Medulla oblongata (tissue), 1 donor: ENCODE results near the gene CCDC150.
A peak's percentile ranks its signal among the peaks of the same experiment; 100 is the strongest.
"Not testable (repeated sequence)": the region's sequence is repeated elsewhere in the genome, so short reads cannot be mapped to it uniquely, and the experiment has no call there.

Source experiments
- DNase-seq: peaks from one replicate; pipeline ENCODE4 v3.0.0-alpha.2; 2015; ENCODE audit errors: extremely low spot score

The CCDC150 gene

DNA sequence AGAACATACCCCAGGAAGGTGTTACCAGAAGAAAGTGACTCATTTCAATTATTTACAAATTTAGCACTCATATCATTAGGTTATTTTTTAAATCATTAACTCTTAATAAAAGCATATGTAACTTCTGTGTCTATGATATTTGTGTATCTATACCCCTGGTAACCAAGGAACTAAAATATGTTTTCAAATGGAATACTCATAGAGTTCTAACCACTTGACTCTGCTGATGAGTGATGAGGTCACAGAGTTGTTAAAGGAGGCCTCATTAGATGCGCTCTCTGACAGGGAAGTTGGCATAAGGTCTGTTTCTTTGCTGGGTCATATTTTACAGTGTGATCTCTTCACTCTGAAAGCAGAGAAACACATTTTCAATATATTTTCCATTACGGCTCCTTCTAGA is 73.4 kb downstream of the CCDC150 start:
- no peak for DNase-seq

DNA sequence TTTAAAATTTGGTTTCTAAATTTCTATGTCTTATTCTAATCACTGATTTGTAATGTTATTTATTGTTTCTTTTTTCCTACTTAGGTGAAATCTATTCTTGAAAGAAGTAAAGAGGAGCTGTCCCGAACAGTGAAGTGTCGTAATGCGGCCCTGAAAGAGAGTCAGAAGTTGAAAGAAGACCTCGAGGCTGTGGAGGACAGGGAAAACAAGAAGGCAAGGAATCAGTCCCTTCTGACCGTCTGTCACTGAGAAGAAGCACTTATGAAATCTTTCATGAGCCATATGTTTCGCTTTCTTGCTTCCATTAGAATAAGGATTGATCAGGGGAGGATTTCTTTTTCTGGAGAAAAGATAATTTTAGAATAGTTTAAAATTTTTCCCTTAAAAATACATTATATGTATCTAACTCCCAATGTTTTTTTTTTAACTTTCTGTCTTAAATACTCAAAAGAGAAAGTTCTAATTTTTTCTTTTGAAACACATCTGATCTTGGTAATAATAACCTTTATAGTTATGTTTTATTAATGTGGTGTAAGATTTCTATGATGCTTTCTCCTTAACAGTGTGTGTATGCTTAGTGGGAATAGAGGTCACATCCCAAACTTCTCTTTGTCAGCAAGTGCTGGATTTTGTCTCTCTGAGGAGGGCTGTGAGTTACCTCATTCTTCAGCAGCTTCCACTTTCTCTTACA is 79.0 kb downstream of the CCDC150 start:
- DNase-seq: no peak

DNA sequence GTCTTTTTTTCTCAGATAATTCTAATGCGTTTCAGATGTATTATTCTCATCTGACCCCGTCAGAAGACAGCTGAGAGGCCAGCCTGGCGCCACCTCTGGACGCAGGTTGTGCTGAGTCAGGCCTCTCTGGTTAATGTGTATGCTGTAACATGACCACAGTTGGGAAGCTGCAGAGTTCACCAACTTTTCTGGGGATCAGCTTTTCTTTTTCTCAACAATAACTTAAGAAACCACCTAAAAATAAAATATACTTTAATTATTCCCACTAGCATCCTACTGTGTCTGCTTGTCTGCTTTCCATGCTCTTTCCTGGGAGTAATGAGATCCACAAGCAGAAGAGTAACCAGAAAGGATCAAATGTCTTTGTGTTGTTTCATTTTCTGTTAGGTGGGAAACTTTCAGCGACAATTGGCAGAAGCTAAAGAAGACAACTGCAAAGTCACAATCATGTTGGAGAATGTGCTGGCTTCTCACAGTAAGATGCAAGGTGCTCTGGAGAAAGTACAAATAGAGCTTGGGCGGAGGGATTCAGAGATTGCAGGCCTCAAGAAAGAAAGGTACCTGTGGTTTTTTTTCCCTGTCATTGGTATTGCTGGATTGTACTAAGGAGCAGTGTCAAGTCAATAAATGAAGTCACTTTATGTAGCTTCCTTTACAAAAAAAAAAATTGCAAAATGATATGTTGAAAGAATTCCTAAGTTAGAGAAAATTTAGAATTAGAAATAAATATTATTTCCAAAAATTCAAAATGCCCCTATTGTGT is 79.8 kb downstream of the CCDC150 start:
- peak; percentile 10 for DNase-seq

DNA sequence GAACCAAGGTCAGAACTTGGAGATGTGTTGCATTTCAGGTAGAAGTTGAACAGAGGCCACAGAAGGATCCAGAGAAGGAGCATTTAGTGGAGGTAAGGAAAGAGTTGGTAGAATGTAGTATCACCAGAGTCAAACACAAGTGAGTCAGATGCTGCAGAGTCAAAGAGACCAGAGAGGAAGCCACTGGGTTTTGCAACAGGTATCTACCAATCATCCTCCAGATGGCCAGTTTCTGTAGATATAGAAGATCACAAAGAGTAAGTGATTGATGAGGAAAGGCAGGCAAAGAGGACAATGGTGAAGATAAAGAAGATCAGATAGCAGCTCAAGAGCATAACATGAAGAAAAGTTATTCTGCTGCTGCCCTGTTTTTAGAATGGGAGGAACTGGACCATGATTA is 84.1 kb downstream of the CCDC150 start:
- DNase-seq: no peak

DNA sequence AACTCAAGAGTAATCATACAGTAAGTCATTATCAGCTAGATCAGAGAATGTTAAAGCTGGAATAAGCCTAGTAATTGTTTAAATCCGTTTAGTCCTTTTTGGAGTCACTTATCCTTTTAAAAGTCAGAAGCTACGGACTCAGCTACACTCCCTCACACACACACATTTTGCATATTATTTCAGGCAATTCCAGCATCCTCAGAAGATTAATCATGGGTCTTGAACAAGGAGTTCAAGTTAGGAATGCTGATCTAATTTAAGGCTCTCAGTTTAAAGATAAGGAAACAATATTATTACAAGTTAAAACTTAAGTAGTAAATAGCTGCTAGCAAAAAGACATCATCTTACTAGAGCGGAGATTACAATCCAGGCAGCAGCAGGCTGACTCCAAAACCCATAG is 85.7 kb downstream of the CCDC150 start:
- no peak for DNase-seq

DNA sequence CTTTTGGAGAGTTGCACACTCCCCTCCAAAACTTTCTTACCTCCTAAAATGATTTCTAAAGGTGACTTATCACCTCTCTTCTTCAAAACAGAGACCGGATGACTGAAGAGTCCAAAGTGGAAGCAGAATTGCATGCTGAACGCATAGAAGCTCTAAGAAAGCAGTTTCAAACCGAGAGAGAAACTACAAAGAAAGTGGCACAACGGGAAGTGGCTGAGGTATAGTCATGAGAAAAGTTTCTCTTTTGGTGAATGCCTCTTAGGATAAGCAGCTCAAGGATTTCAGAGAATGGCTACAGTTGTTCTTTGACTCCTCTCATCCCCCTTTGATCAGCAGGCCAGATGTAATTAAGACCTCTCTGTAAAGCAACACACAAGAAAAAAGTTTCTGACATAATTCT is 86.4 kb downstream of the CCDC150 start:
- no peak for DNase-seq

DNA sequence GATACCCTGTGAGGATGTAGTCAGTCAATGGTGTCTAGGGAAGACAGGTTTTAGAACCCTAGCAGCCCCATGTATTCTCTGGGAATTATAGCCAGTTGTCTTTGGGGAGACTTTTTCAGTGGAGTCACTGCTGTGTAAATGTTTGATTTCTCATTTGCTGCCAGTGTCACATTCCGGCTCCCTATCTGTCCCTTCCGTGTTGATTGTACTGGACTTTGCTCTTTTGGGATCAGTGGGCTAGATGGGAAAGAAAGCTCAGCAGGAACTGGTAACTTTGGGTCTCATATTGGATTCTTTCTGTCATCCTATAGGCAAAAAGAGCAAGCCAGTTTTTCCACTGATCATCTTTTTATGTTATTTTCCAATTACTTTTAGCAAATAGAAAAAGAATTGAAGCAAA is 89.9 kb downstream of the CCDC150 start:
- no peak for DNase-seq

DNA sequence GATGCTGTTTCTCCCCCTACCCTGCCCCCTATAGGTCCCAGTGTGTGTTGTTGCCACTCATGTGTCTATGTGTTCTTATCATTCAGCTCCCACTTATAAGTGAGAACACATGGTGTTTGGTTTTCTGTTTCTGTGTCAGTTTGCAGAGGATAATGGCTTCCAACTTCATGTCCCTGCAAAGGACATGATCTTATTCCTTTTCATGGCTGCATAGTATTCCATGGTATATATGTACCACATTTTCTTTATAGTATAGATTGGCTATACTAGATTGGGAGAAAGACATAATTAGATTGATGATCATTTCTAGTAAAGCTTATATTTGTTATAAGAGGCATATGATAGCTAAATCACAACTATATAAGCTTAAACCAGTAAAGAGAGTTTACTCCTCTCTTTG is 97.1 kb downstream of the CCDC150 start:
- not testable (repeated sequence) for DNase-seq

DNA sequence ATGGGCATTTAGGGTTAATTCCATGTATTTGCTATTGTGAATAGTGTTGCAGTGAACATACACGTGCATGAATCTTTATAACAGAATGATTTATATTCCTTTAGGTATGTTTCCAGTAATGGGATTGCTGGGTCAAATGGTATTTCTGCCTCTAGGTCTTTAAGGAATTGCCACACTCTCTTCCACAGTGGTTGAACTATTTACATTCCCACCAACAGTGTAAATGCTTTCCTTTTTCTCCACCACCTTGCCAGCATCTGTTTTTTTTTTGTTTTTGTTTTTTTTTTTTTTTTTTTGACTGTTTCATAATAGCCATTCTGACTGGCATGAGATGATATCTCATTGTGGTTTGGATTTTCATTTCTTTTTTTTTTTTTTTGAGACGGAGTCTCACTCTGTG is 97.5 kb downstream of the CCDC150 start:
- DNase-seq: no peak

DNA sequence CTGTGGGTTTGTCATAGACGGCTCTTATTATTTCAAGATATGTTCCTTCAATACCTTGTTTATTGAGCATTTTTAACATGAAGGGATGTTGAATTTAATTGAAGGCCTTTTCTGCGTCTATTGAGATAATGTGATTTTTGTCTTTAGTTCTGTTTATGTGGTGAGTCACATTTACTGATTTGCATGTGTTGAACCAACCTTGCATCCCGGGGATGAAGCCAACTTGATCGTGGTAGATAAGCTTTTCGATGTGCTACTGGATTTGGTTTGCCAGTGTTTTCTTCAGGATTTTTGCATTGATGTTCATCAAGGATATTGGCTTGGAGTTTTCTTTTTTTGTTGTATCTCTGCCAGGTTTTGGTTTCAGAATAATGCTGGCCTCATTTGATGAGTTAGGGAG is 99.5 kb downstream of the CCDC150 start:
- DNase-seq: no peak

DNA sequence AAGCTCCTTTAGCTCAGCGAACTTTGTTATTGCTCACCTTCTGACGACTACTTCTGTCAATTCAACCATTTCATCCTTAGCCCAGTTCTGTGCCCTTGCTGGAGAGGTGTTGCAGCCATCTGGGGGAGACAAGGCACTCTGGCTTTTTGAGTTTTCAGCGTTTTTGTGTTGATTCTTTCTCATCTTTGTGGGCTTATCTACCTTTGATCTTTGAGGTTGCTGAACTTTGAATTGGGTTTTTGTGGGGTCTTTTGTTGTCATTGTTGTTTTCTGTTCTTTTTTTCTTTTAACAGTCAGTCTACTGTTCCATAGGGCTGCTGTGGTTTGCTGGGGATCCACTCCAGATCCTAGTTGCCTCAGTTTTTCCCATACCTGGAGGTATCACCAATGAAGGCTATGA is 102.7 kb downstream of the CCDC150 start:
- DNase-seq: no peak

DNA sequence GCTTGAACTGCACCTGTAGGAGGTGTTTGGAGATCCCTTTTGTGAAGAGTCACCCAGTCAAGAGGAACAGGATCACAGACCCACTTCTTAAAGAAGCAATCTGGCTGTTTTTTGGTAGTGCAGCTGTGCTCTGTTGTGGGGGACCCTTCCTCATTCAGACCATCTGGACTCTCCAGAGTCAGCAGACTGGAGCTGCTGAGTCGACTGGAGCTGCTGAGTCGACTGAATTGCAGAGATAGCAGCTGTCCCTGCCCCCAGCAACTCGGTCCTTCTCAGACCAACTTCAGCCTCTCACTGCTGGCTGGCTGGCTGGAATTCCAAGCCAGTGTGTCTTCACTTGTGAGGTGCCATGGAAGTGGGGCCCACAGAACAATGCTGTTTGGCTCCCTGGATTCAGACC is 103.2 kb downstream of the CCDC150 start:
- DNase-seq: no peak

DNA sequence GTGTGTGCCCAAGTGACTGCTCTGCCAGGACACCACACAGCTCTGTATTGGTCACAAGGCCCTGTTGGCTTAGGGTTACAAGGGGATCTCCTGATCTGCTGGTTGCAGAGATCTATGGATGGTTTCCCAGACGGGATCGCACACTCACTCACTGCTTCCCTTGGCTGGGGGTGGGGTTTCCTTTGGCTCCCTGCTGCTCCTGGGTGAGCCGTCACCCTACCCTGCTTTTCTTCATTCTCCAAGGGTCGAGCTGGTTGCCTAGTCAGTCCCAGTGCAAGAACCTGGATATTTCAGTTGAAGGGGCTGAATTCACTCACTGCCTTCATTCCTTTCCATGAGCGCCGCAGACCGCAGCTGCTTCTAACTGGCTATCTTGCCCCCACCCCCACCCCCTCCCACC is 103.7 kb downstream of the CCDC150 start:
- no peak for DNase-seq

DNA sequence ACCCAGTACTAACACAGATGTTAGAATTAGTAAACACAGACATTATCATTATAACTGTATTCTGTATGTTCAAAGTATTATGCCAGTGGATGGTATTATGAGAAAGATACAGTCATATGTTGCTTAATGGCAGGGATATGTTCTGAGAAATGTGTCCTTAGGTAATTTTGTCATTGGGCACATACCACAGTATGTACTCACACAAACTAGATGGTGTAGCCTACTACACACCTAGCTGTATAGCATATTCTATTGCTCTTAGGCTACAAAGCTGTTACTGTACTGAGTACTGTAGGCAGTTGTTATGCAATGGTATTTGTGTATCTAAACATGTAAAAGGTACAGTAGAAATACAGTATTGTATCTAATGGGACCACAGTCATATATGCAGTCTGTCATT is 106.2 kb downstream of the CCDC150 start:
- no peak for DNase-seq

DNA sequence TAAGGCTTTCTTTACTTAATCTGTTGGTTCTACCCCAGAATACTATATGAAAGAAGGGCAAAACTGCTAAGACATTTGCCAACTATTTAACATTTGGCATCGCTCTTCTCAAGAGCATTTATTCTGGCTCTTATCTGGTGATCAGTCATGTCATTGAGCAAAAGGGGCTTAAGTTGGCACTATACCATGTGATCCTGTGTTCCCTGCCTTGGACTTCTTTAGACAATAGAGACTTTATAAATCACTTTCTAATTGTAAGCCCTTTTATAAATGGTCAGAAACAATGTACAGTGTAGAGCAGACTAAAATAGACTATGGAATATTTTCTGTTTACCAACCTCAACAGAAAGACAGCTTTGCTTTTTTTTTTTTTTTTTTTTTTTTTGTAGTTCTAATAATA is 107.9 kb downstream of the CCDC150 start:
- no peak for DNase-seq

DNA sequence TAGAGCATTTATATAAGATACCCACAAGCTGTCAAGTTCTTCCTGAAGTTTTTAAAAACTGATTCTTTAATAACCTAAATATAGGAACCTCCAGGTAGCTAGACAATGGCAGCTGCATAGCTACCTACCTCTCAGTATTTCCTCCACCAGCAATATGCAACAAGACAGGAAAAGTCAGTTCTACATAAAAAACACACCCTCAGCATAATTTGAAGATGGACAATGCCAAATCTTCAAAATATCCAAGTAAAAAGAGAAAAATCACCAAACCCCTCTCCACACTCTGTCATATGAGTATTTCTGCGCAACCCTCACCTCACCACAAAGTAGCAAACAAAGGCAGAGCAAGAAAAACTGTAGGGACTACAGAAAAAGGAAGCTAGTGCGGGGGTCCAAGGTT is 108.6 kb downstream of the CCDC150 start:
- no peak for DNase-seq

DNA sequence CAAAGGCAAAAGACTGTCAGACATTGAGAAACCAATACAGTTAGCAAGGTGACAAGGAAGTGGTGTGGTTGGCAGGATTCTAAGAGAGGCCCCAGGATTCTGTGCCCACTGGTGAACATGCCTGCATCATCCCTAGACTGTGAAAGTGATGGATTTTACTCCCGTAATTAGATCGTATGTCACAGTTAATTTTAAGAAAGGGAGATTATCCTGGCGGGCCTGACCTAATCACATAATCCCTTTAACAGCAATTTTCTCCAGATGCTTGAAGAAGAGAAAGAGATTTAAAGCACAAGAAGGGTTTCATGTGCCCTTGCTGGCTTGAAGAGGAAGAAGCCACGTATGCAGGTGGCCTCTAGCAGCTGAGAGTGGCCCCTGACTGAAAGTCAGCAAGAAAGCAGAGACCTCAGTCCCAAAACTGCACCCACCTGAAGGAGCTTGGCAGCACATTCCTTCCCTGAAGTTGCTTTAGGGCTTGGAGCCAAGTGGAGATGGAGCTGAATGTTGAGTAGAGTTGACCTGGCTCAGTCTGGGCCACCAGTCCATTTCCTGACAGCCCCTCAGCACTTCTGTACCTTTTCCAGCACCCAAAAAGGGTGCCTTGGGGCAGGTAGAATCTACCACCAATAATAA is 110.9 kb downstream of the CCDC150 start:
- DNase-seq: no peak

DNA sequence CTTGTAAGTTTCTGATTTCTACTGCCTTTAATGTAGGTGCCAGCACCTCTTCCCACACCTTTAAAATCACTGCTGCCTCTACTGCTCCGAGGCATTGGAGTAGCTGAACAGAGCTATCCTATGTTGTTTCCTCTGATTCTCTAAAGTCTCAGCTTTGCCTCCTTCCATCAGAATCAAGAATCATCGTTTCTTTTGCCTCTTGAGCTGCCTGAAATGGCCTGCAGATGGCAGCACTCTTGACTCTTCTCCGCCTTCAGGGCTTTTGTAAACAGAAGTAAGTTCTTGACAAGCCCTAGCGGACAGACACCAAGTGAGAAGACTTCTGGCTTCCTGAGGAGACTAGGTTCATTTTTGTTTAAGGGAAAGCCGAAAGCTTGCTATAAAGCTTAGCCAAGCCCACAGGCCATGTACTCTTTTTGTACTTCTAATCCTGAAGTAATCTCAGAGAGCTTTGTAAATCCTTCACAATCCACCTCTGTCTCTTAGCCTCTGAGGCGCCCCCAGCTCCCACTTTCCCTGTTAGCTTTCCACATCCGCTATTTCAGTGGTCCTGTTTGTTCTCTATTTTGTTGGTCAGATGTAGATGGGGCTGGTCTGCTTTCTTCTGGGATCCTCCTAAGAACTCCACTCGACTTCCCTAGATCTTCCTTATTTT is 111.6 kb downstream of the CCDC150 start:
- DNase-seq: peak; percentile 76

DNA sequence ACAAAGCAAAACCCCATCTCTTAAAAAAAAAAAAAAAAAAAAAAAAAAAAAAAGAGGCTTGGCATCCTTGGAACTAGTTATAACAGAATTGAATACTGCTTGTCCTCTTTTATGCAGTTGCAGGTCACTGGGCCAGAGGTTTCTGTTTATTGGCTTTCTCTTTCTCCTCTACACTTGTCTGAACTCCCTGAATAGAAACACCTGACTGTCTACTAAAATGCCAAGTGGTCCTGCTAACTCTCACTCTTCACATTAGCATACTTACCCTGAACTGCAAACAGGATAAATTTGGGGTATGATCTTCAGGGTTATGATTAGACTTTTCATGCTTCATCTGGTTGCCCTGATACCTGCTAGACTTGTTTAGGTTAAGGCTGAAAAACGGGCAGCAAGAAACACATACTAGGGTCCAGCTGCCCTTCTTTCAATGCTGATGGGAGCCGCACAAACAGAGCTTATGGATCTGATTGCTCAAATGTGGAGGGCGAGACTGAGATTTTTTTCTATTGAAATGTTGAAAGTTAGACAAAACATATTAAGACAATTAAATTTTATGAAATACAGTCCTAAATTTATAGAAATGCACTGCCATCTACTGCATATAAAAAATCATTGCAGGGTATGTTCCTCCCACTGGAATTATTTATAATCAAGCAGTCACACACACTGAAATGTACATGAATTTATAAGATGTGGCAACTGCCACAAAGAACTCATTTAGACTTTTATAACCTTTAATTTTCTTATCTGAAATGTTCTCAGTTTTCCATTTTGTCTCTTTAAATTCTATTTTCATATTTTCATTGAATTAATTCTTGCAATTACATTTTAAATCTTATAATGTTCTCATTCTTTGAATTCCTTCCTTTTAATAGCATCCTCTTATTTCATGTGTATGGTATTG is 119.2 kb downstream of the CCDC150 start:
- DNase-seq: no peak

DNA sequence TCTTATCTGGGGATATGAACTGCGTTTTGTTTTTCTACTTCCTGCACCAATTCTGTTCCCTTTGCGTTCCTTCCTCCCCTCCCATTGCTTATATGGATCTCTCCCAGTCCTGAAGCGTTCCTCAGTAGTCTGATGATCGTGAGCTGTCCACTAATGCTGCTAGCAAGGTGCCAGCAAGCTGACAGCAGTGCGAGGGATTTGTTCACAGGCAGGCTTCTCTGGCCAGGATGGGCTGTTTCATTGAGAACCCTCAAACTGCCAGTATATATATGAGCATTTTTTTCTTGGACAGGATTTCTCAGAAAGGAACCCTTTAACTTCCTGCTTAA is 119.8 kb downstream of the CCDC150 start:
- DNase-seq: no peak

DNA sequence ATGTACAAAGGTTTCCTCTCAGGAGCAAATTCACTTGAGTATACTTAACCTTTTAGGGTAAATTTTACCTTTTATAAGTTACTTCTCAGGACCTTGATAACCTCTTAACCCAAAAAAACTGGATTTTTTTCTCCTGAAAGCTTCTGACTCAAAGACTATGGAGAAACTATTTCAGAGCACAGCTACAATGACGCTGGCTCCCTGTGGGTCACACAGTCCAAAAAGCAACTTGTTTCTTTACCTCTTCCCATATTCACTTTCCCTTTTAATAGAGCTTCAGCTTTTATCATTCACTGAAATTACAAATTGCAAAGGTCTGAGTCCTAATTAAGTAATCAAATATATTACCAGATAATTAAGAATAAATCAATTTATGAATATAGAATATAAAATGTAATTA is 127.6 kb downstream of the CCDC150 start:
- no peak for DNase-seq
